CD4-positive, alpha-beta T cell treated with Interleukin-17A for 1 hour (primary cell): Measurements from ENCODE around the gene TTC7B.

ENCODE experiments used
- DNase-seq: peaks from one replicate; pipeline ENCODE4 v3.0.0-alpha.2; 2020

TTC7B gene

DNA sequence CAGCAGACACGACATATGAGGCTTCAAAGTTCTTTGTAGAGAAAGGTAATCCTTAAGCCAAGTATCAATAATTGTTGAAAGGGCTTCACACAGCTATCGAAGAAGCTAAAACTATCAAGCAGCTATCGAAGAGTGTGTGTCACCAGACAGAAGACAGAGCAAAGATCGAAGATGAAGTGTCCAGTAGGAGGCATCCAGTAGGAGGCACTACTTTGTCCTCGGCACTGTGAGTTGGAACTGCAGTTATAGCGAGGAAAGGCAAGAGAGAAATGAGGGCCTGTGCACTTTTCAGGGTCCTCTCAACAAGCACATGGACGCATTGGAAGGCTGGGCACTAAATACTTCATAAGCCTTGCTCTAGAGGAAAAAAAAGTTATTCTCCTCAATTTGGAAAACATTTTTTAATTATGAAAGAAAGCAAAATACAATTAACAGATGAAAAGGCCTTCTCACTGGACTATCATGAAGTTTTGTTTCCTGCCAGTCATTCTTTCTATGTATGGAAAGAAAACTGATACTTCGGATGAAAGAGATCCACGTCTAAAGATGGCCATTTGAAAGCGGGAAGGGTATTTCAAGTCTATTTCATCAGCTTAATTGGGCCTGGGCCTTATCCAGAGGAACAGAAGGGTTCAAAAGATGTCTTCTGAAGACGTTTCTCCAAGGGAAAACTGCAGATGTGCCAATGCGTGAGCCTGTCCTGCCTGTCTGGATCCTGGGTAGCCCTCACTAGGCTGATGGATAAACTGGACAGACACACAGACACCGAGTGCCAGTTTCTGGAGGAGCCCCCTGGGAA lies 244.9 kb downstream of the TTC7B start:
- DNase-seq: no peak

DNA sequence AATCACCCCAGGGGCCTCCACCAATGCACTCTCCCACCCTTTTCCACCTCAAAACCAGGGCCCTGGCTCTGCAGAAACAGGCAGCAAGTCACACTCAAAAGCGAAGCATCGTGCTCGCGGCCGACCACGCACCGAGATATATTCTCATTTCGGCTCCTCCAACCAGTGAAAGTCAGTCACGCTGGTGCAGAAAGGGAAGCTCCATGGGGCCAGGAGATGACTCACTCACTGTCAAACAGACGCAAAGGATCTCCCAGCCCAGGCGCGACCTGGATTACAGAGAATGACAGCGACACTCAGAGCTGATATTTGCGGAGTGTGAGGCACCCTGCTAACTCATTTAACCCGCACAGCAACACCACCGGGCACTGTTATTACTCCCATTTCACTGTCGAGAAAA lies 245.8 kb downstream of the TTC7B start:
- no peak for DNase-seq

DNA sequence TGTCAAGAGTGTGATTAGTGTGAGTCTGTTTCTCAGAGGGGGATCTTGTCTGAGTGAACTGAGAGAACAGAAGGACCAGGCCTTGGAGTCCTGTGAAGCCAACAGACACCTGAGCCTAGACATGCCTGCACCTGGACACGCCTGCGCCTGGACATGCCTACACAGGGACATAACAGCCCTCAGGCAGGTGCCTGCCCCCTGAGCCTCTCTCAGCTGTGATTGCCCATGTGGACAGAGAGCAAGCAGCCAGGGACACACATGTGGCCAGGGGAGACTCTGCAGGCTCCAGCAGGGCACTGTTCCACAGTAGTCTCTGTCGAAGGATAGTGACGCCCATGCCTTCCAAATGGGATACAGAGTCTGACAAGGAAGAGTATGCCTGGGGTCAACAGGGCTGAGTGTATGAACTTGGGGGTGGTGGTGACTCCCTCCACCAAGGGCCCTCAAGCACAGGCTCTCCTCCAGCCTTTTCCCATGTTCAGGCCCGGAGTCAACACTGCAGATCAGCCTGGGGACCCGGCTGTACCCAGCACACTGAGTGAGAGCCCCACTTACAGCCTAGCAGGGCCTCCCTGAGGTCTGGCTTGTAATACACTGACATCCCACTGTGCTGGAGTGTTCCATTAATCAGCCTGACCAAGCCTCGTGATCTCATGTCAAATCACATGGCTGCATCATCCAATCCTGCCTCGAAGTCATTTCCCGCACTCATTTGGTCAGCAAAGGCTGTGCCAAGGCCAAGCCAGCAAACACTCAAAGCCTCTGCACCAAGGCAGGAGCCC lies 246.4 kb downstream of the TTC7B start:
- no peak for DNase-seq

DNA sequence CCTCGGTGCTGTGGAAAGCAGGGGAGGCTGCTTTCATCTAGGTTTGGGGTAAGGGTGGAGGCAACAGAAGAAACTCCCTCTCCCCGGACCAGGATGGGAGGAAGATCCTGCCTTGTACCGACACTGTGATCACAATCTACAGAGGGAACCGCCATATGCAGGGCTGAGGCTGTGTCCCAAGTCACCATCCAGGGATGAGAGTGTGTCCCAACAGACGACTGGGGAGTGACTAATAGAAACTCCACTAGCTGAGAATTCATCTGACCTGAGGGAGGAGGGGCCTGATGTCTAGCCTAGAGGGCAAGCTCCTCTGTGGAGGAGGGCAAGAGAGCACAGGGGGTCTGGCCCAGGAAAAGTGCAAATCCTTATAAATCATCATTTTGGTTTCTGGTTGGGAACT lies 247.0 kb downstream of the TTC7B start:
- no peak for DNase-seq

DNA sequence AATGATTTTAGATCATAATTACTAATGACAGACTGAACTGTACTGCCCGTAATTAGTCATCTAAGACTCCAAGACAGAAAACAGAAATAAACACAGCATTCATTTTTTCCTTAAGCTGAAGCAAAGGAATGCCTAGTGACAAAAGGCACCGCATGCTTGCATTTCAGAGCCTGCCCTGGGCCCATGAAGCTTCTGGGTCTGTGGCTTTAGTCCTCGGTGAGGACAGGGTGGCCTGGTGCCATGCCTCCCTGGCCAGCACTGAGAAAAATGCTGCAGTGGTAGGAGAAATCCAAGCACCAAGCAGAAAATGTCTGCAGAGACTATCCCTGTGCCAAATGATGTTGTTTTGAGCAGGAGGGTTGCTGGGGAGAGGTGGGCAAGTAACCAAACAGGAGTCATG lies 247.8 kb downstream of the TTC7B start:
- DNase-seq: no peak

DNA sequence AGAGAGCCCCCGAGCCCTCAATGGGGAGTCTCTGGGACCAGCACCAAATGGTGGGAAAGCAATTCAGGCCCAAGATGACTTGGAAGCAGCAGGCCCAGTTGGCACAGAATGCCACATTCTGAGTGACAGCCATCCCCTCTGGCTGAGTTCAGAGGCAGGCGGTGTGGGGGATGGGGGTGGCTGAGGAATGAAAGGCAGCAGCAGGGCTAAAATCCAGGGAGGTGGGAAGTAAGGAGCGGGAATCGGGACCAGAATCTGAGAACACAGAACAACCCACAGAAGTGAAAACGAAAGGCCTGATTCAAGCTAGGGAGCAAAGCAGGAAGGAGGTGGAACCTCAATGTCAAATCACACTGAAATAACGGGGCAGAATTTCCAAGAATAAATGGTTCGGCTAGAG lies 248.2 kb downstream of the TTC7B start:
- DNase-seq: no peak

DNA sequence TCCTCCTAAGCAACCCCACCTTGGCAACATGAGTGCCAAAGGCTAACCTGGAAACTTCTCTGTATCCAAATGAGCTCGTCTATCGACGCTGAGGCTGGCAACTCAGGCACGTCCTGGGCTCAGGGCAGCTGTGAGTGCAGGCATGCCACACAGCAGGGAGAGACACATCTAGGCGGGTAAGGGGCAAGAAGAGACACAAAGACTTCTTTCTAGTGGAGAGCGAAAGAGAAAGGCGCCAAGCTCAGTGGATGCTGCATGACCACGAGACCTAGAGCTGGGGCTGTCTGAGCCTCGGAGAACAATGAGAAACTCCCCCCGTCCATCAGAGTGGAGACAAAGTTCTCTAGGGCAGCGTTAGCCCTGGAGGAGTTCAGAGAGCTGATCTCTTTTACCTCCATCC lies 249.0 kb downstream of the TTC7B start:
- no peak for DNase-seq

DNA sequence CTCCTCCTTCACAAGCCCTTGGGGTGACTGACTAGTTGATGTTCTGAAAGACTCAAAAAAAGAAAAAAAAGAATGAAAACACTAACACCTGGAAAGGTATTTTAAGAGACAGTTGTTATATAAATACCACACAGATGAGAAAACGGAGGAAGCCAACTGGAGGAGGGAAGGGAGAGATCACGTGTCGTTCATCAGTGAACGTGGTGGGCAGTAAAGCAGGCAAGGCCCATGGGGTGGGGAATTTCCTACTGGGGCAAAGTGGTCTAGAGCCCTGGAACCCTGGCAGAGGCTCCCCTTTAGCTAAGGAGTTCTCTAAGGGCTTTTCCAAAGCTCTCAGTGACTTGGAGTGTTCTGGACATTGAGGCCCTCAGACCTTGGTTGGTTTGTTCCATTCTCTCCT lies 249.7 kb downstream of the TTC7B start:
- no peak for DNase-seq

DNA sequence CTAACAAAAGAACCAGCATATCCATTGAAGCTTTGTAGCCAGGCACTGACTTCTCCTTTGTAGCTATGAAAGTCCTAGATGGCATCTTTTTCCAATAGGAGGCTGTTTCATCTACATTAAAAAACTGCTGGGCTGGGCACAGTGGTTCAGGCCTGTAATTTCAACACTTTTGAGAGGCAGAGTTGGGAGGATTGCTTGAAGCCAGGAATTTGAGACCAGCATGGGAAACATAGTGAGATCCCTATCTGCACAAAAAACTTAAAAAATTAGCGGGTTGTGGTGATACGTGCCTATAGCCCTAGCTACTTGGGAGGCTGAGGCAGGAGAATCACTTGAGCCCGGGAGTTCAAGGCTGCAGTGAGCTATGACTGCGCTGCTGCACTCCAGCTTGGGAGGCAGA lies 251.7 kb downstream of the TTC7B start:
- DNase-seq: no peak

DNA sequence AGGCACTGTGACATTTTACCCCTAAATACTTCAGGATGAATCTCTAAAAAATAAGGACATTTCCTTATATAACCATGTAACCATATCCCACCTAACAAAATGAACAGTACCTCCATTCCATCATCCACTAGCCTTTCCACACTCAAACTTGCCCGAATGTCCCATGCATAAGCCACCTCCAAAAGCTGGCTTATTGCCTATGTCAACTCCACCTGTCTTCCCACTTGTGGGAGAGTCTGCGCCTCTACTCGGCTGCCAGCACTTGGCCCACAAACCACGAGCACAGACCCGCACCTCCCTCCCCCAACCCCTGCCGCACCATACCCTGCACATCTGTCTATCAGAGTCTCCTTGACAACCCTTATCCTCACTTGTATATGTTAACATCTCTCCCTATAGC lies 253.6 kb downstream of the TTC7B start:
- no peak for DNase-seq

DNA sequence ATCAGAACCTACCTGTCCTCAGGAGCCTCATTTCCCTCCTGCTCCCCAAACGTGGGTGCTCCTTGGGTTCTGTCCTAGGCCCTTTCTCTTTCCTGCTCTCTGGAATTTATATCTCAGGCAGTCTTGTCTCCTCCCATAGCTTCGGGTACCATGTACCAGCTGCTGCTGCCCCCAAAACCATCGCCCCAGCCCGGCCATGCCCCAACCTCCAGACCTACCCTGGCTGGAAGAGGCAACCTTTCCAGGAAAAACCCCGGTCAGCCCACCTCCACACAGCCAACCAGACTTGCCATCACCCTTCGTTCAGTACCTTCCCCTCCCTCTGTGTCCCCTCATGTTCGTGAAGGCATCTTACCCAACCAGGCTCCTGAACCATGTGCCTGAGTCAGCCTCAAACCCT lies 254.3 kb downstream of the TTC7B start:
- DNase-seq: no peak

DNA sequence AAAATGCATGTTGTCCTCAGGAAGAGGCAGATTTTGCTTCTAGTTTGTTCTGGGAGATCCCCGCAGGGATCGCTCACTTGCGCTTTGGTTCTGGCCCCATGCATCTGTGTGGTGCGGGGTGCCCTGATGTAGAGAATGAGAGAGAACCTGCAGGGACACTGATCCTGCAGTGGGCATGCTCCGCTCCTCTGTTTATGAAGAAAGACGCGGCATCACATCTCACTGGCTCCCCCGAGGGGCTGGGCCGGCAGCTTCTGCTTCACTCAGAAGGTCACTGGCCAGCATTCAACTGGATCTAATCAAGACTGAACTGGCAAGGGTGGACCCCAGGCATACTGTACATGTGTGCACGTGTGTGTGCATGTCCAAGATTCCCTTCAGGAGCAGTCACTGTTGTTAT lies 255.2 kb downstream of the TTC7B start:
- DNase-seq: no peak

DNA sequence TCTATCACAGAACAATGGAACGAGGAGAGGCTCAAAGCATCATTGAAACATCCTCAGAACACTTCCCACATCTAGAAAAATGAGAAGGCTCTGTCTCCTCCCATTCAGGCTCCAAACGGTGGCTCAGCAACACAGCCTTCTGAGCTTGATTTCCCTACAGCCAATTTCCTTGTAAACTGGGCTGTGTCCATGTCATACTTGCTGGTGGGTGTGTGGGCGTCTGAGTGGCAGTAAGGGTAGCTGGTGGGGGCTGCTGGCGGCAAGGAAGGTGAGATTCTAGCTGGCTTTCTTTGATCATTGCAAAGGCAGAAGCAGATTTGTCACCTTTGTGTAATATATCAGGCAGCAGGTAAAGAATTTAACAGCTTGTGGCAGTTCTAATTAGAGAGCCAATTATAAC lies 255.7 kb downstream of the TTC7B start:
- DNase-seq: no peak

DNA sequence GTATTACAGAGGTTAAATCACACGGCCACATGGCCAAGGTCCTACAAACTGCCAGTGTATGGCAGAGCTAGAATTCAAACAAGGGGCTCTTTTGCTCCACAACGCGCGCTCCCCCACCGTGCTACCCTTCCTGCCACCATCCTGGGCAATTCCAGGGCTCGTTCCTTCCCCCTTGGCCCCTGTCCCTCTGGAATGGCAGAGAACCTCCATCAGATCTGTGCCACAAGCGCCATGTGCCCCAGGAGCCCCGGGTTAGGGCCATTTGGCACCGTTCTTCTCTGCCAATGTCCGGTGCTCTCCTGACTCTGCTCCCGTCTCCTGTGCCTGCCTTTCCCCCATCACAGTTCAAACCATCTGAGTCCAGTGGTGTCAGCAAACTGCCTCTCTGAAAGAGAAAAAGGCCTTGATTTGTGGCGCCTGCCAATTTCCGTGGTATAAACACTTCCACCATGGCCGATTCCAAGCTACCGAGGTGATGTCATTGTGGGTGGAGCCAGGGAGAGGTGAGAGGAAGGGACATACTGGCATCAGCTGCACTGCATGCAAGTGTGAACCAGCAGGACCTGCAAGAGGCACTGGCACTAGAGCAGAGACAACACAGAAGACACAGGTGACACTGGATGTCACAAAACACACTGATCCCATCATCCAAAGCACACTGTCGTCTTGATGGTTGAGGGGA lies 256.3 kb downstream of the TTC7B start:
- DNase-seq: no peak

DNA sequence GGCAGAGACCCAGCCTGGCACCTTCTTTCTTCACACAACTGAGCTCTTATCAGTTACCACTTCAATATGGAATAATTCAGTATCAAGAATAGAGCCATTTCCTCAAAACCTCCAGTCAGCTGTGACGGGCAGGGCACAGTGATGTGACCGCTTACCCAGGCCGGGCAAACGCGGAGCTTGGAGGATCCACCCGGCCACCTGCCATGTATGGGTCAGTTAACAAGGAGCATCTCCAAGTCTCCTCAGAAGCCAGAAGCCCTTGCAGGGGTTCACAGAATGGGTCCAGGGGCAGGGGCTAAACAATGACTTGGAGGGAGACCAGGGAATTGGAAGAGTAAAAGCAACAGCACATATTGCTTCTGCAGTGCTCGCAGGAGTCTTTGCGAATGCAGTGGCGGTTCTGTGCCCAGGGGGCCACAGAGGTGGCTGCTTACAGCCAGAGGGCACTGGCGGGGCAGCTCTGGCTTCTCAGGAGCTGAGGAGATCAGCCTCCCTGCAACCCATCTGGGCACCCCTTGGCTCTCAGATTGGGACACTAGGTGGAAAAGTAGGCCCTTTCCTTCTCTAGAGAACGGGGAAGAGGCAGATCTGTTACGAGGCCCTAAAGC lies 257.1 kb downstream of the TTC7B start:
- DNase-seq: no peak

DNA sequence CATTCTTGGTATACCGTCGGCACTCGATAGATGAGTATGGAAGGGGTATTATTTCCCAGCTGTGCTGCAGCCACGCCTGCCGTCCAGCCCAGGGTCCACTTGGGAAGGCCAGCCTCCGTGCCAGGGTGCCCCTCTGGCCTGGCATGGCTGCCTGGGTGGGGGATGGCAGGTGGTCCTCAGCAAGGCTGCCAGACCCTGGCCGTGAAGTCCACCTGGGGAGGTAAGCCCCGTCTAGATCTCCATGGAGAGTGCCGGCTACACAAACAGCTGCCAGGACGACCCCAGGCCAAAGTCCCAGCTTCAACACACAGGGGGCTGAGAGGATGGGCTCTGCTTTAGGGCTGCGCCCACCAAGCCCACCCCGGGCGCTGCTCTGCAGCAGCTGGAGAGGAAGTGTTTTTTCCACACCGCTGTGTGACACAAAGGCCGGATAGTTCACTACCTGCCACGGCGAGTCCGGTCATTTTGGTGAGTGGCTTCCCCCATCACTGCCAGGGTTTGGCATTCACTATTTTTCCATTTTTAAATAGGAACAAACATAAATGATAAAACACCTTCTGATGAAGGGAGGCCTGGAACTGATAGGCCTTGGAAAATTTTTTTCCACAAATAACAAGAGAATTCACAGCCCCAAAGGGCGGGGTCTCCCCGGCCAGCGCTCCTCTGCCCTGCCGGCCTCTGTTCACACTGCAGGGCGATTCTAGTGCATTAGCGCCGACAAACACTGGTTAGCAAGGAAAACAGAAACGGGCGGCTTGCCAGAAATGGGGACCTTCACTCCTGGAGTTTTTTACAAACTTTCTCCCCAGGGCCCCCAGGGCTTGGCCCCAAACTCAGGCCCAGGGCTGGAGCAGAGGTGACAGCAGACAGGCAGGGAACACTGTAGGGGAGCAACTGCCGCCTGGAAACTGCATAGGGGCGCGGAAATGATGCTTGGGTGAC lies 257.9 kb downstream of the TTC7B start:
- no peak for DNase-seq

DNA sequence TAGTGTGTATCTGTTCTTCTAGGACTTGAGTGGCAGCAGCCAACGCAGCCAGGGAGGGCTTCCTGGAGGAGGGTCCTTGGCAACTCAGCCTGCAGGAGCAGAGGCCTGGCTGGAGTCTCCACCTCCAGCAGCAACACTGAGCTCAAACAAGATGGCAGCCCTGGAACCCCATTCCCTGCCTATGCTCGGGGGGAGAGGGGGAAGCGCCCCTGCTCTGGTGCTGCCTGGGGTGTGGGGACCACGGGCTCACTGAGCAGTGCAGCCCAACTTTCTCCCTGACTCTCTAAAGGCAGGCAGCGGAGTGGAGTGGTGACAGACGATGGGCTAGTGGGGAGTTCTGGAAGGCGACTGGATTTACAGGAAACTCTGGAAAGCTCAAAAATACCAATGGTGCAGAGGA lies 258.7 kb downstream of the TTC7B start:
- no peak for DNase-seq

DNA sequence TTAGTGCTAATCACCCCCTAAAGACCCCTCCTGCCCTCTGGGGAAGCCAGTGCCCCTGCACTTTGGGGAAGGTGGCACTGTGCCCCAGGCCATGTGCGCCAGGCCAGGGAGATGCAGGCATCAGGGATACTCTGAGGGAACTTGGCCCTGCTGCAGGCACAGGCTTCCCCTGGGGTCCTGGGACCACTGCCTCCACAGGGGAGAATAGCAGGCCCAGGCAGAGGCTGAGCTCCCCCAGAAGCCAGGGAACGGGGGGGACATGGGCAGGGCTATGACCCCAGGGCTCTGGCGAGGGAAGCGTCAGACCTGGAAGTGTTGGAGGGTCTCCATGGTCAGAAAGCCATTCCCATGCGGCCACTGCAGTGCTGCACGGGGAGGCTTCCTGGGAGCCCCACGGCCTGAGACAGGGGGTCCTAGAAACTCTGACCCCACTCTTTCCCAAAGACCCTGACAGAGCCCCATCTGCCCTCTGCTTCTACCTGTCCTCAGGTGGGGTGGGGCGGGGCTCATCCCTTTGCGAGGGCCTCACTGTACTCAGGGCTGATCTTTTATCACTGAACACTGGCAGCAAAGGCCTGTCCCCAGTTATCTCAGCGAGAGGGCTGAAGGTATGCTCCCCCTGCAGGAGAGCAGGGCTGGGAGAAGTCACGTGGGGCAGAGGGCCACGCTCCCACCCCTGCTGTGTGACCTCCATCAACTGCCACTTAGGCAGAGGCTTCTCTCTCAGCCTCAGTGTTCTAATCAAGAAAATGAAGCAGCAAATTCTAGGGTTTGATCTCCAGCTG lies 259.4 kb downstream of the TTC7B start:
- DNase-seq: no peak

DNA sequence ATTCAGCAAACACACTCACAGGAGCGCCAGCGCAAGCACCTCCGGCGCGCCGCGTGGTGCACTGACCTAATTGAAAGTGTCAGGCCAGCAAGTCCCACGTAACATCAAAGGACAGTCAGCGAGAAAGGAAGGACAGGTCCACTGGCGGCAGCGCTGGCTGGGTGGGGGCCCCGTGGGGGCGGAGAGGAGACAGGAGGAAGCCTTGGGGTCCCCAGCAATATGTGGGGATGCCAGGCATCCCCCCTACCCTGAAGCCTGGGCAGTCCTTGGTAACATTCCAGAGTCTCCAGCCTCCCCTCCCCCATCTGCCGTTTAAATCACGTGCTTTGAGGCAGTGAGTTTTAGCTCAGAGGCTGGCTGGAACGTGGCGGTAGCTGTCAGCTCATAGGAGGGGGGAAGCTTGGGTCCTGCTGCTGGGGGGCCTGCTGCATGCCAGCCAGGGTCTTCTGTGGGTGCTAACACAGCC lies 260.2 kb downstream of the TTC7B start:
- DNase-seq: no peak

DNA sequence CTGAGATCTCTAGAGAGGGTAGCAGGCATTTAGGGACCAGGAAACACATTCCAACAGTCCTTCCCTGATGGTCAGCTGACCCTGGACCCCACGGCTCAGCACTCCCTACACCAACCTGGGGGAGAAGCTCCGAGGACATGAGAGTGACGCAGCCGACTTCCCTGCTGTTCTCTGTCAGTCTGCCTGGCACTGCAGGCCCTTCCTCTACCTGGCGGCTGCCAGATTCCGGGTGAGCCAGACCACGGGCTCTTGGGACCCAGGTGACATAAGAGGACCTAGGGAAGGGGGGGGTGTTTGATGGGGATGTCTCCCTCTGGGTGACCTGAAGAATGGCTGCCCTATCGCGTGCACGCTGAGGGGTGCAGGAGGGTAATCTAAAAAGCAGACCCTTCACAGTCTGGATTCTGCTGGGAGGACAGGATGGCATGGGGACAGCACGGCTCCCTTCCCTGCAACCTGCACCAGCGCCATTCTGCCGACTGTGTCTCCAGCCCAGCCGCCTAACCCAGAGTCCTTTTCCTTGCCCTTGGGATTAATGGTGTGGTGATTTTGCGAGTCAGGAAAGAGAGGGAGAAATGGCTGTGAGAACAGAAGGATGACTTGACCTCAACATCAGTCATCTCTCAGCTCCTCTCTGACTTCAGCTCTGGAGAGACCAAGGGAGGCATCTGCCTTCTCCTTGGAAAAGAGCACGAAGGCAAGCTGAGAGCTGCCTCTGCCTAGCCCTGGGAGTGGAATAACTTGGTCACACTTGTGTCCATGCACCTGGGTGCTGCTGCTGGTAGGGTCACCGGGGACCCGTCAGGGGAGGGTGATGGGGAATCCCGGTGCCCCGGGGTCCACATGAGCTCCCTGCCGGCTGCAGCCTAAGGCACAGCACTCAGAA lies 260.9 kb downstream of the TTC7B start:
- no peak for DNase-seq
